Sigmoid colon (tissue), 7 donors: Measurements from ENCODE around the gene VMP1. TPM values are rescaled to one million over a fixed set of nuclear protein-coding genes. Genes with fewer than 3 reads are reported as not detected.
"Not testable (repeated sequence)": the region's sequence is repeated elsewhere in the genome, so short reads cannot be mapped to it uniquely, and the experiment has no call there.

ENCODE experiments used
- DNase-seq: peaks from one replicate; pipeline ENCODE4 v3.0.0-alpha.2; 2019
- H3K27ac ChIP-seq, 4 donors: fragments of 200-600 bp; sonication (generic); one replicate each; pipeline ENCODE4 v1.5.1; 2016 to 2019; ENCODE audit warnings: mild to moderate bottlenecking in 1 of 4
- H3K27me3 ChIP-seq, 3 donors: fragments of 200-600 bp; sonication (generic); one replicate each; pipeline ENCODE4 v1.5.1; 2019; ENCODE audit warnings: mild to moderate bottlenecking in 1 of 3
- H3K36me3 ChIP-seq, 4 donors: fragments of 200-600 bp; sonication (generic); one replicate each; pipeline ENCODE4 v1.5.1; 2016 to 2019
- H3K4me1 ChIP-seq, 4 donors: fragments of 200-600 bp; sonication (generic); one replicate each; pipeline ENCODE4 v1.5.1; 2017 to 2019
- H3K4me3 ChIP-seq, 4 donors: fragments of 200-600 bp; sonication (generic); one replicate each; pipeline ENCODE4 v1.5.1; 2017 to 2019; ENCODE audit warnings: mild to moderate bottlenecking in 2 of 4, moderate library complexity in 1 of 4
- H3K9me3 ChIP-seq, 4 donors: fragments of 200-600 bp in 3 of 4; sonication (generic) in 3 of 4; one replicate each; pipeline versions ENCODE4 v1.5.1 to v1.6.1; 2013 to 2019
- CTCF ChIP-seq, 4 experiments: fragments of 450-650 bp in 3 of 4; fragments of 200-600 bp in 1 of 4; IDR thresholded peaks; one replicate each; pipeline ENCODE4 v1.5.1; 2016 to 2019; ENCODE audit warnings: antibody characterized with exemption in 4 of 4, mild to moderate bottlenecking in 3 of 4, moderate library complexity in 2 of 4
- EP300 ChIP-seq, 4 donors: sonication (generic); formaldehyde crosslinking; IDR thresholded peaks; one replicate each; pipeline ENCODE4 v1.6.1; 2017; ENCODE audit warnings: antibody characterized with exemption in 4 of 4
- POLR2A ChIP-seq, 2 donors: fragments of 450-650 bp; IDR thresholded peaks; one replicate each; pipeline ENCODE4 v1.6.1; 2016; ENCODE audit warnings: antibody characterized with exemption in 2 of 2, mild to moderate bottlenecking in 2 of 2, moderate library complexity in 2 of 2
- POLR2AphosphoS5 ChIP-seq, 4 donors: sonication (generic); formaldehyde crosslinking; IDR thresholded peaks; one replicate each; pipeline ENCODE4 v1.6.1; 2017; ENCODE audit warnings: antibody characterized with exemption in 4 of 4
- WGBS, 2 donors: extraction: QIAGEN DNeasy Blood & Tissue Kit; methylation state at CpG; one replicate each; pipeline ENCODE4 v1.1.7; 2013; 5-methylcytosine and 5-hydroxymethylcytosine counted together
- intact Hi-C: fragments of 100-400 bp; cut with DNase I; formaldehyde crosslinking; loops from one replicate; pipeline ENCODE4 v1.15.1; 2023
- polyA plus RNA-seq, 3 donors: library from polyadenylated mRNA; stranded (reverse); fragments of 200-250 nt; gene quantifications; one replicate each; pipeline ENCODE4 v1.2.3, GENCODE V29; 2013
- total RNA-seq, 4 donors: library from RNA; depleted of rRNA; stranded (reverse); fragments of >200 nt; gene quantifications; one replicate each; pipeline ENCODE4 v1.1.0, GENCODE V29; 2016
- donor health status: healthy with polysubstance abuse.
- donor health status: Bipolar disorder and iron deficiency.
- donor health status: healthy.

VMP1 gene
- total and polyA plus RNA-seq, 7 donors, result 26.1 to 247 (median 132) TPM

GRCh38 chr17:59848778-59849177 is 141.3 kb downstream of the VMP1 start:
- TF ChIP-seq CTCF (IDR thresholded peaks at IDR 0.05) (no peak), POLR2A (IDR thresholded peaks at IDR 0.05) (no peak), POLR2AphosphoS5 (IDR thresholded peaks at IDR 0.05) (peak in 1 of 4 donors; percentile 30), EP300 (IDR thresholded peaks at IDR 0.05) (no peak)
- no peaks in the 10 kb centered on the region for H3K36me3 ChIP-seq
- peak overlapping the region; percentile 64 to 94 (median 93) for H3K27ac ChIP-seq
- H3K4me1 ChIP-seq, result peaks cover 0 to 74% (median 66%) of the 10 kb centered on the region in 4 donors
- intact Hi-C loops, result loop anchor here (5.0 kb wide), 1 partner anchor 141 kb away; the partner anchor contains the start of genes PTRH2 and VMP1
- peak; percentile 91 for DNase-seq
- 13 to 31% methylated on average over 7 of the region's 7 CpGs for WGBS, 2 donors
- H3K27me3 ChIP-seq, result no peaks in the 10 kb centered on the region
- H3K9me3 ChIP-seq, result no peaks in the 10 kb centered on the region
- no peak overlapping the region for H3K4me3 ChIP-seq

GRCh38 chr17:59850311-59850710 is 142.9 kb downstream of the VMP1 start:
- H3K9me3 ChIP-seq, H3K27me3 ChIP-seq, H3K36me3 ChIP-seq, H3K4me3 ChIP-seq, intact Hi-C loops: not testable (repeated sequence)
- DNase-seq, result peak; percentile 50
- WGBS, 2 donors, result 36 to 74% methylated on average over 15 of the region's 15 CpGs
- peaks cover 0 to 68% (median 59%) of the 10 kb centered on the region in 4 donors for H3K4me1 ChIP-seq
- H3K27ac ChIP-seq, result peak overlapping the region in 3 of 4 donors; percentile 80 to 91 (median 90)

GRCh38 chr17:59851439-59852375 is 144.3 kb downstream of the VMP1 start:
- 62 to 64% methylated on average over 14 of the region's 14 CpGs for WGBS, 2 donors
- Histone ChIP-seq H3K27ac (peak overlapping the region; percentile 80 to 91 (median 85)), H3K4me3 (peak overlapping the region in 1 of 4 donors; percentile 7), H3K27me3 (no peaks in the 10 kb centered on the region), H3K36me3 (no peaks in the 10 kb centered on the region), H3K9me3 (no peaks in the 10 kb centered on the region), H3K4me1 (peaks cover 0 to 54% (median 47%) of the 10 kb centered on the region in 4 donors)
- DNase-seq, result peak; percentile 95
- no peak for TF ChIP-seq POLR2A (IDR thresholded peaks at IDR 0.05)
- TF ChIP-seq CTCF (IDR thresholded peaks at IDR 0.05), result no peak
- TF ChIP-seq POLR2AphosphoS5 (IDR thresholded peaks at IDR 0.05), result peak; percentile 84 to 85 (median 84)
- TF ChIP-seq EP300 (IDR thresholded peaks at IDR 0.05), result peak; percentile 3 to 89 (median 62)
- intact Hi-C loops, result no loop called here

- intact Hi-C loops, H3K27me3 ChIP-seq, H3K4me3 ChIP-seq, H3K9me3 ChIP-seq, H3K36me3 ChIP-seq: not testable (repeated sequence)
- peak overlapping the region; percentile 80 to 91 (median 85) for H3K27ac ChIP-seq
- peaks cover 0 to 43% (median 37%) of the 10 kb centered on the region in 4 donors for H3K4me1 ChIP-seq
- WGBS, 2 donors, result 98% methylated on average over 7 of the region's 7 CpGs
- peak; percentile 21 for DNase-seq
Measured at GRCh38 chr17:59852847-59853167, 145.4 kb downstream of the VMP1 start.

- intact Hi-C loops, result no loop called here
- H3K4me1 ChIP-seq, result peaks cover 0 to 39% (median 35%) of the 10 kb centered on the region in 4 donors
- DNase-seq, result peak; percentile 65
Measured at GRCh38 chr17:59853168-59853918, 145.9 kb downstream of the VMP1 start.

GRCh38 chr17:59853919-59854729 is 146.7 kb downstream of the VMP1 start:
- peak overlapping the region; percentile 80 to 91 (median 85) for H3K27ac ChIP-seq
- H3K36me3 ChIP-seq, H3K9me3 ChIP-seq, intact Hi-C loops, H3K27me3 ChIP-seq, H3K4me3 ChIP-seq: not testable (repeated sequence)
- WGBS, 2 donors, result 93 to 94% methylated on average over 10 of the region's 10 CpGs
- peak; percentile 36 for DNase-seq
- peaks cover 0 to 42% (median 34%) of the 10 kb centered on the region in 4 donors for H3K4me1 ChIP-seq

More at GRCh38 chr17:59853168-59853918, 145.9 kb downstream of the VMP1 start:
- no peaks in the 10 kb centered on the region for H3K36me3 ChIP-seq
- H3K27me3 ChIP-seq, result no peaks in the 10 kb centered on the region
- no peaks in the 10 kb centered on the region for H3K9me3 ChIP-seq
- peak overlapping the region; percentile 80 to 91 (median 85) for H3K27ac ChIP-seq
- WGBS, 2 donors, result 47 to 64% methylated on average over 14 of the region's 14 CpGs
- H3K4me3 ChIP-seq, result no peak overlapping the region
- TF ChIP-seq POLR2AphosphoS5 (IDR thresholded peaks at IDR 0.05) (peak in 2 of 4 donors; percentile 5 to 56), CTCF (IDR thresholded peaks at IDR 0.05) (peak in 1 of 4 experiments; percentile 12), EP300 (IDR thresholded peaks at IDR 0.05) (no peak), POLR2A (IDR thresholded peaks at IDR 0.05) (no peak)
